Astrocyte (in vitro differentiated cells and primary cell): ENCODE measurements around the gene HSFX1. TPM values are rescaled to one million over a fixed set of nuclear protein-coding genes. Genes with fewer than 3 reads are reported as not detected.

Experiments
- DNase-seq: peaks from one replicate; pipeline ENCODE4 v3.0.0-alpha.2; 2010; ENCODE audit warnings: low read depth
- FAIRE-seq: peaks from 2 replicates; lab custom pipeline; 2011; peaks lifted over from hg19 to GRCh38; lab: Jason Lieb, UNC
- H2AFZ ChIP-seq: 2 replicates; pipeline ENCODE4 v1.6.0; 2012; ENCODE audit warnings: low read depth, low read length, inconsistent platforms
- H3K27ac ChIP-seq: 2 replicates; pipeline ENCODE4 v1.5.1; 2011; ENCODE audit warnings: low read depth, low read length, inconsistent platforms
- H3K27me3 ChIP-seq: 2 replicates; pipeline ENCODE4 v1.6.0; 2011; ENCODE audit warnings: low read length, inconsistent platforms; ENCODE audit not compliant: insufficient read depth
- H3K36me3 ChIP-seq: 2 replicates; pipeline ENCODE4 v1.5.1; 2011; ENCODE audit warnings: low read length, inconsistent platforms; ENCODE audit not compliant: insufficient read depth
- H3K4me1 ChIP-seq: 2 replicates; pipeline ENCODE4 v1.5.1; 2011; ENCODE audit warnings: low read length, inconsistent platforms; ENCODE audit not compliant: insufficient read depth
- H3K4me2 ChIP-seq: 2 replicates; pipeline ENCODE4 v1.6.0; 2012; ENCODE audit warnings: low read length, inconsistent platforms
- H3K4me3 ChIP-seq: 2 replicates; pipeline ENCODE4 v1.5.1; 2011; ENCODE audit warnings: low read depth, mild to moderate bottlenecking, low read length, inconsistent platforms; ENCODE audit not compliant: insufficient read depth
- H3K79me2 ChIP-seq: 2 replicates; pipeline ENCODE4 v1.6.0; 2012; ENCODE audit warnings: mild to moderate bottlenecking, low read length, inconsistent platforms; ENCODE audit not compliant: insufficient read depth
- H3K9ac ChIP-seq: 2 replicates; pipeline ENCODE4 v1.6.0; 2012; ENCODE audit warnings: mild to moderate bottlenecking, low read length, inconsistent platforms
- H3K9me3 ChIP-seq: 2 replicates; pipeline ENCODE4 v1.5.1; 2012; ENCODE audit warnings: low read depth, mild to moderate bottlenecking, low read length, inconsistent platforms; ENCODE audit not compliant: insufficient read depth
- H4K20me1 ChIP-seq: 2 replicates; pipeline ENCODE4 v1.6.0; 2012; ENCODE audit warnings: low read length, inconsistent platforms; ENCODE audit not compliant: insufficient read depth
- H3K27ac Mint-ChIP-seq: one replicate; pipeline ENCODE4 v1.8.0; 2021; ENCODE audit warnings: mild to moderate bottlenecking, mixed read lengths; ENCODE audit not compliant: unreplicated experiment
- H3K27me3 Mint-ChIP-seq: one replicate; pipeline ENCODE4 v1.8.0; 2021; ENCODE audit warnings: low read depth, mixed read lengths; ENCODE audit not compliant: unreplicated experiment
- H3K36me3 Mint-ChIP-seq: one replicate; pipeline ENCODE4 v1.8.0; 2021; ENCODE audit warnings: low read depth, mixed read lengths; ENCODE audit not compliant: unreplicated experiment
- H3K4me1 Mint-ChIP-seq: one replicate; pipeline ENCODE4 v1.8.0; 2021; ENCODE audit warnings: low read depth, mixed read lengths; ENCODE audit not compliant: unreplicated experiment
- H3K4me3 Mint-ChIP-seq: one replicate; pipeline ENCODE4 v1.8.0; 2021; ENCODE audit warnings: mild to moderate bottlenecking, moderate library complexity, mixed read lengths; ENCODE audit not compliant: unreplicated experiment
- H3K9me3 Mint-ChIP-seq: one replicate; pipeline ENCODE4 v1.8.0; 2021; ENCODE audit warnings: mild to moderate bottlenecking, mixed read lengths; ENCODE audit not compliant: unreplicated experiment
- EZH2 ChIP-seq: IDR thresholded peaks from 2 replicates; pipeline ENCODE4 v1.6.1; 2012; ENCODE audit warnings: mild to moderate bottlenecking, low read length, inconsistent platforms; ENCODE audit not compliant: insufficient read depth
- total RNA-seq: library from RNA; stranded (reverse); gene quantifications from 2 replicates; pipeline ENCODE4 v1.2.1, GENCODE V29; 2021
- TF ChIP-seq, protein P1 (sequence below): IDR thresholded peaks from 2 replicates; pipeline ENCODE4 v1.5.1; 2011; ENCODE audit warnings: low read depth, mild to moderate bottlenecking, inconsistent platforms, low read length, moderate library complexity; ENCODE audit not compliant: insufficient read depth

Gene HSFX1
- total RNA-seq, 1 donor from 2014 or later, result 1.5 TPM

DNA sequence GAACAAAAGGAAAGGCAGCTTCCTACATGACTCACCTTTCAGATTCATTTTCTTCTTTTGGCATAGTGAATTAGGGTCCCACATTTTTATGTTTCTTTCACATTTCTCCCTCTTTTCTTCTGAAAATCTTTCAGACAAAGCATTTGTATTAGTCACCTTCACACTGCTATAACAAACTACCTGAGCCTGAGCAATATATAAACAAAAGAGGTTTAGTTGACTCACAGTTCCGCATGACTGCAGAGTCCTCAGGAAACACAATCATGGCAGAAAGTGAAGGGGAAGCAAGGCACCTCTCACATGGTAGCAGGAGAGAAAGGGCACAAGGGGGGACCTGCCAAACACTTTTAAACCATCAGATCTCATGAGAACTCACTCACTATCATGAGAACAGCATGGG is 44.8 kb downstream of the HSFX1 start:
- FAIRE-seq (no peak), DNase-seq (peak; percentile 5)
- H3K4me3 ChIP-seq, result no peak overlapping the region
- H3K27ac Mint-ChIP-seq, result no peak overlapping the region
- H3K4me1 ChIP-seq, result no peaks in the 10 kb centered on the region
- no peak overlapping the region for H3K4me3 Mint-ChIP-seq
- no peaks in the 10 kb centered on the region for H3K36me3 Mint-ChIP-seq
- no peaks in the 10 kb centered on the region for H3K9me3 ChIP-seq
- no peaks in the 10 kb centered on the region for H3K27me3 ChIP-seq
- no peaks in the 10 kb centered on the region for H3K4me1 Mint-ChIP-seq
- H2AFZ ChIP-seq, result no peak overlapping the region
- H3K27ac ChIP-seq, result no peak overlapping the region
- no peak overlapping the region for H3K4me2 ChIP-seq
- H3K79me2 ChIP-seq, result no peaks in the 10 kb centered on the region
- no peaks in the 10 kb centered on the region for H3K9me3 Mint-ChIP-seq
- no peaks in the 10 kb centered on the region for H3K36me3 ChIP-seq
- no peak overlapping the region for H3K9ac ChIP-seq
- TF ChIP-seq, protein P1, sequence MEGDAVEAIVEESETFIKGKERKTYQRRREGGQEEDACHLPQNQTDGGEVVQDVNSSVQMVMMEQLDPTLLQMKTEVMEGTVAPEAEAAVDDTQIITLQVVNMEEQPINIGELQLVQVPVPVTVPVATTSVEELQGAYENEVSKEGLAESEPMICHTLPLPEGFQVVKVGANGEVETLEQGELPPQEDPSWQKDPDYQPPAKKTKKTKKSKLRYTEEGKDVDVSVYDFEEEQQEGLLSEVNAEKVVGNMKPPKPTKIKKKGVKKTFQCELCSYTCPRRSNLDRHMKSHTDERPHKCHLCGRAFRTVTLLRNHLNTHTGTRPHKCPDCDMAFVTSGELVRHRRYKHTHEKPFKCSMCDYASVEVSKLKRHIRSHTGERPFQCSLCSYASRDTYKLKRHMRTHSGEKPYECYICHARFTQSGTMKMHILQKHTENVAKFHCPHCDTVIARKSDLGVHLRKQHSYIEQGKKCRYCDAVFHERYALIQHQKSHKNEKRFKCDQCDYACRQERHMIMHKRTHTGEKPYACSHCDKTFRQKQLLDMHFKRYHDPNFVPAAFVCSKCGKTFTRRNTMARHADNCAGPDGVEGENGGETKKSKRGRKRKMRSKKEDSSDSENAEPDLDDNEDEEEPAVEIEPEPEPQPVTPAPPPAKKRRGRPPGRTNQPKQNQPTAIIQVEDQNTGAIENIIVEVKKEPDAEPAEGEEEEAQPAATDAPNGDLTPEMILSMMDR, result no peak
- no peak for TF ChIP-seq EZH2
- H3K27me3 Mint-ChIP-seq, result no peaks in the 10 kb centered on the region
- no peaks in the 10 kb centered on the region for H4K20me1 ChIP-seq

DNA sequence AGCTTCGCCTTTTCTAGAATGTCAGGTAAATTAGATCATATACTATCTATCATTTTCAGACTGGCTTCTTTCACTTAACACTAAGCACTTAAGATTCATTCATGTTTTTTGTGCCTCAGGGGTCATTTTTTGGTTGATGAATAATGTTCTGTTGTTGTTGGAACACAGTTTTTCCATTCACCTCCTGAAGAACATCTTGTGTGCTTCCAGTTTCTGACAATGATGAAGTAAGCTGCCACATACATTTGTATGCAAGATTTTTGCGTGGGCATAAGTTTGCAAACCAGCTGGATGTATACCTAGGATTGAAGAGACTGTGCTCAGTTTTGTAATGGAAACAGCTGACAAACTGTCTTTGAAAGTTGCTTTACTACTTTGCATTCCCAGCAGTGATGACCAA is 45.5 kb downstream of the HSFX1 start:
- no peak overlapping the region for H3K4me2 ChIP-seq
- DNase-seq, result peak; percentile 67
- Mint-ChIP-seq H3K27me3 (no peaks in the 10 kb centered on the region), H3K9me3 (no peaks in the 10 kb centered on the region), H3K27ac (no peak overlapping the region), H3K4me1 (no peaks in the 10 kb centered on the region), H3K4me3 (no peak overlapping the region), H3K36me3 (no peaks in the 10 kb centered on the region)
- no peak overlapping the region for H3K27ac ChIP-seq
- H2AFZ ChIP-seq, result no peak overlapping the region
- H3K9me3 ChIP-seq, result no peaks in the 10 kb centered on the region
- H3K79me2 ChIP-seq, result no peaks in the 10 kb centered on the region
- H3K4me1 ChIP-seq, result no peaks in the 10 kb centered on the region
- H4K20me1 ChIP-seq, result no peaks in the 10 kb centered on the region
- FAIRE-seq, result peak; percentile 85
- TF ChIP-seq, protein P1, result no peak
- H3K36me3 ChIP-seq, result no peaks in the 10 kb centered on the region
- no peaks in the 10 kb centered on the region for H3K27me3 ChIP-seq
- no peak overlapping the region for H3K9ac ChIP-seq
- no peak overlapping the region for H3K4me3 ChIP-seq

DNA sequence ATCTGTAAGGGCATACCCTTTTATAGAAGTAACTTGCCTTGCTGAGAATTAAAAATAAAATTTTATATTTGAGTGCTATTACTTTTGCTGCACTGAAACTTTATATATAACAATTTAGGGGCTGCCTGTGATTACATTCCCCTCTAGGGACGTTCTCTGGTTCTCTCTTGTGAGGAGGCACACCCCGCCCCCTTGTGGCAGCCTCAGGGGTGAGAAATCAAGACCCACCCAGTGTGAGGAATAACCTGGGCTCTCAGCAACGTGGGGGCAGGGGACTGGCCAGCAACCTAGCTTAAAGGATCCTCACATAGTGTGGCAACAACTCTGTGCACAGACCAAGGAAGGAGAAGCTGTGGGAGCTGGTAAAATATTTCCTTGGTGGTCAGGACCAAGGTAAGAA is 51.6 kb downstream of the HSFX1 start:
- no peaks in the 10 kb centered on the region for H4K20me1 ChIP-seq
- no peak for DNase-seq
- peaks cover 8% of the 10 kb centered on the region for H3K4me1 Mint-ChIP-seq
- no peaks in the 10 kb centered on the region for H3K36me3 Mint-ChIP-seq
- no peaks in the 10 kb centered on the region for H3K27me3 Mint-ChIP-seq
- H3K9me3 ChIP-seq, result no peaks in the 10 kb centered on the region
- no peaks in the 10 kb centered on the region for H3K27me3 ChIP-seq
- no peak overlapping the region for H3K4me2 ChIP-seq
- no peaks in the 10 kb centered on the region for H3K9me3 Mint-ChIP-seq
- H3K4me3 ChIP-seq, result no peak overlapping the region
- no peak overlapping the region for H3K27ac Mint-ChIP-seq
- H3K9ac ChIP-seq, result no peak overlapping the region
- H3K79me2 ChIP-seq, result no peaks in the 10 kb centered on the region
- no peak overlapping the region for H3K4me3 Mint-ChIP-seq
- no peak for FAIRE-seq
- no peak overlapping the region for H3K27ac ChIP-seq
- TF ChIP-seq, protein P1, result no peak
- no peak for TF ChIP-seq EZH2
- peaks cover 6% of the 10 kb centered on the region for H3K4me1 ChIP-seq
- no peaks in the 10 kb centered on the region for H3K36me3 ChIP-seq
- H2AFZ ChIP-seq, result no peak overlapping the region

Other genes starting within 250 kb of the HSFX1 start
- gene EOLA1, start 233.1 kb upstream of the HSFX1 start, total RNA-seq, result 12.4 and 13.6 TPM in 2 replicates
- not detected in 2 replicates for gene HSFX3, start 224.1 kb upstream of the HSFX1 start, total RNA-seq
- not detected in 2 replicates for gene MAGEA9B, start 186.6 kb upstream of the HSFX1 start, total RNA-seq
- gene HSFX2, start 178.8 kb upstream of the HSFX1 start, total RNA-seq, result 0.24 TPM in 1 of 2 replicates, not detected in the other
- gene TMEM185A, start 142.3 kb upstream of the HSFX1 start, total RNA-seq, result 28.8 and 32.5 TPM in 2 replicates
- gene MAGEA11, start 62.0 kb upstream of the HSFX1 start, total RNA-seq, result not detected in 2 replicates
- not detected in 2 replicates for gene MAGEA9, start 7.9 kb downstream of the HSFX1 start, total RNA-seq
- not detected in 2 replicates for gene MAGEA8, start 107.1 kb downstream of the HSFX1 start, total RNA-seq
- not detected in 2 replicates for gene HSFX4, start 155.5 kb downstream of the HSFX1 start, total RNA-seq
- gene EOLA2, start 164.4 kb downstream of the HSFX1 start, total RNA-seq, result 36.4 and 42.4 TPM in 2 replicates